HL-60/S4 treated with retinoic acid at 250 ng/mL for 4 days and 3 days (cell line): ENCODE measurements around the gene CCDC82.
"Not testable (repeated sequence)": the region's sequence is repeated elsewhere in the genome, so short reads cannot be mapped to it uniquely, and the experiment has no call there.

Experiments used
- in situ Hi-C: fragments of 300-500 bp; cut with MboI; formaldehyde crosslinking; loops from 2 replicates; pipeline ENCODE4 v1.7.0; 2022; ENCODE audit warnings: low sequenced_read_pairs

Gene CCDC82

GRCh38 chr11:96389720-96390487 is at the start of gene CCDC82, which contains the start of gene JRKL:
CCDC82 (minus strand) TSS chr11:96389912; CDS start chr11:96384747, 5,165 bp downstream.
JRKL (plus strand) TSS chr11:96390013; CDS start chr11:96390650, 637 bp downstream.
- in situ Hi-C loops = loop anchor here (25.0 kb wide), 1 partner anchor 553 kb away; no protein-coding TSS in a partner anchor

- in situ Hi-C loops = not testable (repeated sequence)
Measured at GRCh38 chr11:96432654-96433053, 42.9 kb upstream of the CCDC82 start.

GRCh38 chr11:96430668-96431067 is 41.0 kb upstream of the CCDC82 start:
- in situ Hi-C loops = no loop called here

- in situ Hi-C loops = no loop called here
Measured at GRCh38 chr11:96424693-96425092, 35.0 kb upstream of the CCDC82 start.

GRCh38 chr11:96413408-96413807 is 23.7 kb upstream of the CCDC82 start:
- in situ Hi-C loops = no loop called here

- in situ Hi-C loops = no loop called here
Measured at GRCh38 chr11:96412761-96413381, 23.2 kb upstream of the CCDC82 start.

- in situ Hi-C loops = not testable (repeated sequence)
Measured at GRCh38 chr11:96411412-96411811, 21.7 kb upstream of the CCDC82 start.

- in situ Hi-C loops = no loop called here
Measured at GRCh38 chr11:96400697-96401096, 11.0 kb upstream of the CCDC82 start.

- in situ Hi-C loops = loop anchor here (25.0 kb wide), 1 partner anchor 561 kb away; no protein-coding TSS in a partner anchor
Measured at GRCh38 chr11:96397863-96398262, 8.2 kb upstream of the CCDC82 start.

- in situ Hi-C loops = loop anchor here (25.0 kb wide), 1 partner anchor 559 kb away; no protein-coding TSS in a partner anchor
Measured at GRCh38 chr11:96396637-96397036, 6.9 kb upstream of the CCDC82 start.

GRCh38 chr11:96394773-96395172 is 5.1 kb upstream of the CCDC82 start:
- in situ Hi-C loops = loop anchor here (25.0 kb wide), 1 partner anchor 557 kb away; no protein-coding TSS in a partner anchor

GRCh38 chr11:96393753-96394348 is 4.1 kb upstream of the CCDC82 start:
- in situ Hi-C loops = loop anchor here (25.0 kb wide), 1 partner anchor 557 kb away; no protein-coding TSS in a partner anchor

- in situ Hi-C loops = loop anchor here (25.0 kb wide), 1 partner anchor 555 kb away; no protein-coding TSS in a partner anchor
Measured at GRCh38 chr11:96391698-96392307, 2.1 kb upstream of the CCDC82 start.

GRCh38 chr11:96390488-96390792 is 728 bp upstream of the CCDC82 start:
- in situ Hi-C loops = loop anchor here (25.0 kb wide), 1 partner anchor 553 kb away; no protein-coding TSS in a partner anchor

- in situ Hi-C loops = loop anchor here (25.0 kb wide), 1 partner anchor 552 kb away; no protein-coding TSS in a partner anchor
Measured at GRCh38 chr11:96388891-96389719, 607 bp downstream of the CCDC82 start.

GRCh38 chr11:96385187-96385586 is 4.5 kb downstream of the CCDC82 start:
- in situ Hi-C loops = loop anchor here (25.0 kb wide), 1 partner anchor 548 kb away; no protein-coding TSS in a partner anchor

GRCh38 chr11:96384156-96384555 is 5.6 kb downstream of the CCDC82 start:
- in situ Hi-C loops = loop anchor here (25.0 kb wide), 1 partner anchor 547 kb away; no protein-coding TSS in a partner anchor

GRCh38 chr11:96376796-96377195 is 12.9 kb downstream of the CCDC82 start:
- in situ Hi-C loops = loop anchor here (25.0 kb wide), 1 partner anchor 539 kb away; no protein-coding TSS in a partner anchor

- in situ Hi-C loops = no loop called here
Measured at GRCh38 chr11:96373826-96374225, 15.9 kb downstream of the CCDC82 start.

GRCh38 chr11:96367342-96367741 is 22.4 kb downstream of the CCDC82 start:
- in situ Hi-C loops = no loop called here
